Skeletal muscle tissue (tissue), 4 donors: ENCODE data around the gene FN3K. TPM values are rescaled to one million over a fixed set of nuclear protein-coding genes. Genes with fewer than 3 reads are reported as not detected.
A peak's percentile ranks its signal among the peaks of the same experiment; 100 is the strongest.
"Not testable (repeated sequence)": the region's sequence is repeated elsewhere in the genome, so short reads cannot be mapped to it uniquely, and the experiment has no call there.

Experiments used
- H3K27ac ChIP-seq: one replicate; pipeline ENCODE4 v1.7.0; 2013; ENCODE audit warnings: mild to moderate bottlenecking, low read depth, low read length, inconsistent platforms
- H3K27me3 ChIP-seq, 3 donors: one replicate each; pipeline ENCODE4 v1.7.0; 2013; ENCODE audit warnings: low read length in 3 of 3; ENCODE audit not compliant: control insufficient read depth in 3 of 3, insufficient read depth in 3 of 3
- H3K36me3 ChIP-seq, 3 donors: one replicate each; pipeline ENCODE4 v1.7.0; 2013; ENCODE audit warnings: low read length in 3 of 3; ENCODE audit not compliant: control insufficient read depth in 3 of 3, insufficient read depth in 3 of 3
- H3K4me1 ChIP-seq, 3 donors: one replicate each; pipeline ENCODE4 v1.7.0; 2013; ENCODE audit warnings: low read length in 3 of 3, mild to moderate bottlenecking in 3 of 3; ENCODE audit not compliant: control insufficient read depth in 3 of 3, insufficient read depth in 3 of 3
- H3K4me3 ChIP-seq, 3 donors: one replicate each; pipeline ENCODE4 v1.7.0; 2013; ENCODE audit warnings: low read length in 3 of 3
- H3K9ac ChIP-seq, 3 donors: one replicate each; pipeline ENCODE4 v1.7.0; 2013; ENCODE audit warnings: low read length in 3 of 3, mild to moderate bottlenecking in 3 of 3, moderate library complexity in 2 of 3, low read depth in 1 of 3
- H3K9me3 ChIP-seq, 3 donors: one replicate each; pipeline ENCODE4 v1.7.0; 2013; ENCODE audit warnings: low read length in 3 of 3; ENCODE audit not compliant: control insufficient read depth in 3 of 3
- total RNA-seq: library from RNA; depleted of rRNA; stranded (reverse); fragments of >200 nt; gene quantifications from one replicate; pipeline ENCODE4 v1.2.3, GENCODE V29; 2014
- donor health status: Osteomylitis.

Gene FN3K
- total RNA-seq, 1 donor from 2014 or later = 4.7 TPM

- peaks cover 15 to 30% (median 26%) of the 10 kb centered on the region in 3 donors for H3K36me3 ChIP-seq
- H3K4me1 ChIP-seq = no peaks in the 10 kb centered on the region
Observed at GRCh38 chr17:82767041-82767754, 31.8 kb downstream of the FN3K start.

GRCh38 chr17:82769041-82769440 lies 33.6 kb downstream of the FN3K start:
- no peak overlapping the region for H3K9ac ChIP-seq
- H3K4me1 ChIP-seq = no peaks in the 10 kb centered on the region
- no peaks in the 10 kb centered on the region for H3K9me3 ChIP-seq
- no peaks in the 10 kb centered on the region for H3K27me3 ChIP-seq
- H3K36me3 ChIP-seq = peaks cover 21 to 29% (median 26%) of the 10 kb centered on the region in 3 donors
- no peak overlapping the region for H3K27ac ChIP-seq
- no peak overlapping the region for H3K4me3 ChIP-seq

More at GRCh38 chr17:82767041-82767754, 31.8 kb downstream of the FN3K start:
- no peaks in the 10 kb centered on the region for H3K9me3 ChIP-seq
- no peak overlapping the region for H3K27ac ChIP-seq
- H3K27me3 ChIP-seq = no peaks in the 10 kb centered on the region
- no peak overlapping the region for H3K9ac ChIP-seq
- H3K4me3 ChIP-seq = no peak overlapping the region

- Histone ChIP-seq H3K27ac (no peak overlapping the region), H3K4me3 (no peak overlapping the region), H3K4me1 (peaks cover 0 to 2% (median 0%) of the 10 kb centered on the region in 3 donors), H3K9me3 (no peaks in the 10 kb centered on the region), H3K36me3 (peaks cover 15 to 27% (median 25%) of the 10 kb centered on the region in 3 donors), H3K27me3 (no peaks in the 10 kb centered on the region), H3K9ac (no peak overlapping the region)
Observed at GRCh38 chr17:82772026-82772425, 36.6 kb downstream of the FN3K start.

GRCh38 chr17:82774456-82774855 lies 39.0 kb downstream of the FN3K start:
- not testable (repeated sequence) for H3K27ac ChIP-seq, H3K4me1 ChIP-seq, H3K9me3 ChIP-seq, H3K27me3 ChIP-seq, H3K9ac ChIP-seq, H3K4me3 ChIP-seq
- peaks cover 3 to 13% (median 12%) of the 10 kb centered on the region in 3 donors for H3K36me3 ChIP-seq

GRCh38 chr17:82775001-82775823 lies 39.8 kb downstream of the FN3K start:
- H3K9me3 ChIP-seq = no peaks in the 10 kb centered on the region
- peaks cover 0 to 13% (median 12%) of the 10 kb centered on the region in 3 donors for H3K36me3 ChIP-seq
- peak overlapping the region in 1 of 3 donors; percentile 40 for H3K9ac ChIP-seq
- H3K4me3 ChIP-seq = peak overlapping the region in 1 of 3 donors; percentile 58
- no peak overlapping the region for H3K27ac ChIP-seq
- H3K27me3 ChIP-seq = no peaks in the 10 kb centered on the region
- H3K4me1 ChIP-seq = peaks cover 0 to 4% (median 2%) of the 10 kb centered on the region in 3 donors

- H3K27me3 ChIP-seq = no peaks in the 10 kb centered on the region
- H3K4me1 ChIP-seq = peaks cover 1 to 4% (median 2%) of the 10 kb centered on the region in 3 donors
- H3K4me3 ChIP-seq = no peak overlapping the region
- peaks cover 0 to 13% (median 12%) of the 10 kb centered on the region in 3 donors for H3K36me3 ChIP-seq
- no peak overlapping the region for H3K27ac ChIP-seq
- H3K9ac ChIP-seq = no peak overlapping the region
- no peaks in the 10 kb centered on the region for H3K9me3 ChIP-seq
Observed at GRCh38 chr17:82776454-82776853, 41.0 kb downstream of the FN3K start.

GRCh38 chr17:82777778-82778375 lies 42.5 kb downstream of the FN3K start:
- peaks cover 4 to 13% (median 11%) of the 10 kb centered on the region in 3 donors for H3K4me1 ChIP-seq
- not testable (repeated sequence) for H3K9me3 ChIP-seq, H3K27ac ChIP-seq, H3K4me3 ChIP-seq, H3K27me3 ChIP-seq, H3K36me3 ChIP-seq, H3K9ac ChIP-seq

GRCh38 chr17:82779541-82779940 lies 44.1 kb downstream of the FN3K start:
- Histone ChIP-seq H3K36me3 (peaks cover 8 to 13% (median 12%) of the 10 kb centered on the region in 3 donors), H3K4me1 (peaks cover 4 to 13% (median 11%) of the 10 kb centered on the region in 3 donors), H3K27me3 (no peaks in the 10 kb centered on the region), H3K9me3 (no peaks in the 10 kb centered on the region), H3K9ac (no peak overlapping the region), H3K27ac (no peak overlapping the region), H3K4me3 (no peak overlapping the region)

- Histone ChIP-seq H3K4me3 (no peak overlapping the region), H3K9ac (no peak overlapping the region), H3K4me1 (peaks cover 4 to 13% (median 8%) of the 10 kb centered on the region in 3 donors), H3K27ac (no peak overlapping the region), H3K36me3 (peaks cover 8 to 16% (median 13%) of the 10 kb centered on the region in 3 donors), H3K27me3 (no peaks in the 10 kb centered on the region), H3K9me3 (no peaks in the 10 kb centered on the region)
Observed at GRCh38 chr17:82780195-82780594, 44.8 kb downstream of the FN3K start.
